Mucosa of descending colon (tissue), 3 donors: ENCODE measurements around the gene PITPNM1. TPM values are rescaled to one million over a fixed set of nuclear protein-coding genes. Genes with fewer than 3 reads are reported as not detected.

Source experiments
- ATAC-seq: fragments of 200-7000 bp; cut with Tn5 transposase; one replicate; pipeline ENCODE4 v1.9.1; 2020; ENCODE audit warnings: mild to moderate bottlenecking, moderate library complexity
- DNase-seq, 3 donors: peaks; one replicate each; pipeline ENCODE4 v3.0.0-alpha.2; 2020
- H3K36me3 ChIP-seq: fragments of 200-600 bp; one replicate; pipeline ENCODE4 v1.8.0; 2021; ENCODE audit warnings: low read depth, mild to moderate bottlenecking
- H3K4me1 ChIP-seq: fragments of 200-600 bp; one replicate; pipeline ENCODE4 v1.8.0; 2021; ENCODE audit warnings: low read depth, mild to moderate bottlenecking
- H3K4me3 ChIP-seq: fragments of 200-600 bp; one replicate; pipeline ENCODE4 v1.8.0; 2021; ENCODE audit warnings: mild to moderate bottlenecking
- H3K9me3 ChIP-seq: fragments of 200-600 bp; one replicate; pipeline ENCODE4 v1.8.0; 2021; ENCODE audit warnings: mild to moderate bottlenecking
- CTCF ChIP-seq: fragments of 200-600 bp; IDR thresholded peaks from one replicate; pipeline ENCODE4 v1.8.0; 2022; ENCODE audit warnings: antibody characterized with exemption, mild to moderate bottlenecking
- intact Hi-C, 2 donors: fragments of 100-400 bp; cut with DNase I in 1 of 2; cut with micrococcal nuclease in 1 of 2; formaldehyde crosslinking; loops; one replicate each; pipeline versions ENCODE4 v1.11.0 to v1.11.1; 2022; cut with DNase I, micrococcal nuclease
- total RNA-seq, 3 donors: library from RNA; stranded (reverse); fragmentation: NEBNext Ultra II Directional in 2 of 3; extraction: Animal tissue kit (Norgen Biotek cat#: 25700) in 2 of 3; gene quantifications; one replicate each; pipeline versions ENCODE4 v1.2.1 to v1.2.4, GENCODE V29; 2021 to 2023
- donor health status: DM: no; HTN: no; CAD: no; lungs with moderate emphysema.
- donor health status: DM: no; HTN: no; CAD: no.
- donor health status: DM: no; HTN: yes; CAD: no.

Gene PITPNM1
- total RNA-seq, 3 donors from 2014 or later, result 59.6 to 104 (median 83.7) TPM

- intact Hi-C loops, result no loop called here
Measured at GRCh38 chr11:67492801-67493547, 12.2 kb downstream of the PITPNM1 start.

GRCh38 chr11:67492069-67492727 is 13.0 kb downstream of the PITPNM1 start:
- H3K4me1 ChIP-seq, result peaks cover 6% of the 10 kb centered on the region
- H3K9me3 ChIP-seq, result no peaks in the 10 kb centered on the region
- no peak for TF ChIP-seq CTCF
- H3K4me3 ChIP-seq, result no peak overlapping the region
- peaks cover 3% of the 10 kb centered on the region for H3K36me3 ChIP-seq
- intact Hi-C loops, result no loop called here
- ATAC-seq (no peak), DNase-seq (peak in 1 of 3 donors; percentile 52)

More at GRCh38 chr11:67492801-67493547, 12.2 kb downstream of the PITPNM1 start:
- Histone ChIP-seq H3K9me3 (no peaks in the 10 kb centered on the region), H3K4me3 (no peak overlapping the region), H3K4me1 (peaks cover 6% of the 10 kb centered on the region), H3K36me3 (peaks cover 3% of the 10 kb centered on the region)
- peak in 1 of 3 donors; percentile 51 for DNase-seq
- no peak for ATAC-seq
- no peak for TF ChIP-seq CTCF

GRCh38 chr11:67491276-67492068 is 13.7 kb downstream of the PITPNM1 start:
- peaks cover 6% of the 10 kb centered on the region for H3K4me1 ChIP-seq

GRCh38 chr11:67490727-67491065 is 14.5 kb downstream of the PITPNM1 start:
- ATAC-seq, result no peak
- intact Hi-C loops, result no loop called here
- peaks cover 3% of the 10 kb centered on the region for H3K36me3 ChIP-seq

More at GRCh38 chr11:67491276-67492068, 13.7 kb downstream of the PITPNM1 start:
- intact Hi-C loops, result no loop called here
- no peaks in the 10 kb centered on the region for H3K9me3 ChIP-seq
- DNase-seq (peak in 1 of 3 donors; percentile 44), ATAC-seq (no peak)
- H3K36me3 ChIP-seq, result peaks cover 3% of the 10 kb centered on the region
- H3K4me3 ChIP-seq, result no peak overlapping the region
- no peak for TF ChIP-seq CTCF

More at GRCh38 chr11:67490727-67491065, 14.5 kb downstream of the PITPNM1 start:
- H3K9me3 ChIP-seq, result no peaks in the 10 kb centered on the region
- no peak overlapping the region for H3K4me3 ChIP-seq
- DNase-seq, result peak in 1 of 3 donors; percentile 49
- no peak for TF ChIP-seq CTCF
- peaks cover 10% of the 10 kb centered on the region for H3K4me1 ChIP-seq
